Left ventricle myocardium inferior (tissue), 1 donor: ENCODE measurements around the gene SNX13. TPM values are rescaled to one million over a fixed set of nuclear protein-coding genes. Genes with fewer than 3 reads are reported as not detected.
"Not testable (repeated sequence)": the region's sequence is repeated elsewhere in the genome, so short reads cannot be mapped to it uniquely, and the experiment has no call there.

Source experiments
- DNase-seq: peaks from one replicate; pipeline ENCODE4 v3.0.0-alpha.2; 2020
- H3K27ac ChIP-seq: fragments of 200-600 bp; replicated peaks from 2 replicates; pipeline ENCODE4 v1.8.0; 2021
- H3K27me3 ChIP-seq: fragments of 200-600 bp; 2 replicates; pipeline ENCODE4 v1.8.0; 2021; ENCODE audit warnings: low read depth
- H3K36me3 ChIP-seq: fragments of 200-600 bp; 2 replicates; pipeline ENCODE4 v1.8.0; 2021
- H3K4me1 ChIP-seq: fragments of 200-600 bp; 2 replicates; pipeline ENCODE4 v1.8.0; 2021
- H3K4me3 ChIP-seq: fragments of 200-600 bp; 2 replicates; pipeline ENCODE4 v1.8.0; 2021; ENCODE audit warnings: mild to moderate bottlenecking, moderate library complexity
- H3K9me3 ChIP-seq: fragments of 200-600 bp; replicated peaks from 2 replicates; pipeline ENCODE4 v1.8.0; 2021
- CTCF ChIP-seq: fragments of 200-600 bp; IDR thresholded peaks from 2 replicates; pipeline ENCODE4 v1.8.0; 2021; ENCODE audit warnings: antibody characterized with exemption, mild to moderate bottlenecking, borderline replicate concordance
- intact Hi-C: fragments of 100-400 bp; cut with micrococcal nuclease; formaldehyde crosslinking; loops from one replicate; pipeline ENCODE4 v1.11.0; 2022
- total RNA-seq: library from RNA; stranded (reverse); fragmentation: NEBNext Ultra II Directional; extraction: Animal tissue kit (Norgen Biotek cat#: 25700); gene quantifications from one replicate; pipeline ENCODE4 v1.2.1, GENCODE V29; 2021
- donor health status: DM: no; HTN: yes; CAD: no; lungs with severe emphysema.

SNX13 gene
- total RNA-seq, 1 donor from 2014 or later: 42.2 TPM

DNA sequence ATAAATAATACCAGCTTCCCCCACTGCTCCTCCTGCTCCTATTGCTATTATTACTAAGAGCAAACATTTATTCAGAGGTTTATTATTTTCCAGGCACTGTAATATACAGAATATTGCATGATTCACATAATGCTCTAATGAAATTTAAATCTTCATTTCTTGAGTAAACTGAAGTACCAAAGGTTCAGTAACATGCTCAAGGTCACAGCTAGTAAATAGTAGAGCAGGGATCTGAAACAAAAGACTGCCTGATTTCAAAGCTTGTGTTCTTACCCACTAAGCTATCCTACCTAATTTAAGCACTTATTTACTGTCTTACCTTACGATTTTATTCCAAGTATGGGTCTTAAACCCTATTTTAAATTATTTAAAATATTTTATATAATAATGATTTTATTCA is 126.2 kb downstream of the SNX13 start:
- no peak for TF ChIP-seq CTCF
- intact Hi-C loops: no loop called here
- H3K4me1 ChIP-seq: no peaks in the 10 kb centered on the region

GRCh38 chr7:17809215-17809614 is 131.1 kb downstream of the SNX13 start:
- H3K27me3 ChIP-seq, H3K4me1 ChIP-seq, intact Hi-C loops, H3K4me3 ChIP-seq, DNase-seq, H3K27ac ChIP-seq: not testable (repeated sequence)
- Histone ChIP-seq H3K9me3 (peaks cover 17% of the 10 kb centered on the region), H3K36me3 (peaks cover 29% of the 10 kb centered on the region)

More for the DNA sequence above, 126.2 kb downstream of the SNX13 start:
- H3K4me3 ChIP-seq: no peak overlapping the region
- peaks cover 52% of the 10 kb centered on the region for H3K36me3 ChIP-seq
- no peak overlapping the region for H3K27ac ChIP-seq
- H3K27me3 ChIP-seq: no peaks in the 10 kb centered on the region
- no peak for DNase-seq
- H3K9me3 ChIP-seq: peaks cover 17% of the 10 kb centered on the region

DNA sequence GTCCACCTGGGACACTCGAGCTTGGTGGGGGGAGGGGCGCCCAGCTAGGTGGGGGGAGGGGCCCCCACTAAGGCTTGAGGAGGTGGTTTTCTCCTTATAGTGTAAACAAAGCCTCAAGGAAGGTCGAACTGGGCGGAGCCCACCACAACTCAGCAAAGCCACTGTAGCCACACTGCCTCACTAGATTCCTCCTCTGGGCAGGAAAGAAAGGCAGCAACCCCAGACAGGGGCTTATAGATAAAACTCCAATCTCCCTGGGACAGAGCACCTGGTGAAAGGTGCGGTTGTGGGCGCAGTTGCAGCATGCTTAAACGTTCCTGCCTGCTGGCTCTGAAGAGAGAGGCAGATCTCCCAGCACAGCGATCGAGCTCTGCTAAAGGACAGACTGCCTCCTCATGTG is 133.1 kb downstream of the SNX13 start:
- Histone ChIP-seq H3K4me1 (no peaks in the 10 kb centered on the region), H3K9me3 (peaks cover 10% of the 10 kb centered on the region), H3K27ac (no peak overlapping the region), H3K4me3 (no peak overlapping the region), H3K36me3 (peaks cover 25% of the 10 kb centered on the region), H3K27me3 (no peaks in the 10 kb centered on the region)
- intact Hi-C loops: no loop called here
- no peak for DNase-seq
- no peak for TF ChIP-seq CTCF

DNA sequence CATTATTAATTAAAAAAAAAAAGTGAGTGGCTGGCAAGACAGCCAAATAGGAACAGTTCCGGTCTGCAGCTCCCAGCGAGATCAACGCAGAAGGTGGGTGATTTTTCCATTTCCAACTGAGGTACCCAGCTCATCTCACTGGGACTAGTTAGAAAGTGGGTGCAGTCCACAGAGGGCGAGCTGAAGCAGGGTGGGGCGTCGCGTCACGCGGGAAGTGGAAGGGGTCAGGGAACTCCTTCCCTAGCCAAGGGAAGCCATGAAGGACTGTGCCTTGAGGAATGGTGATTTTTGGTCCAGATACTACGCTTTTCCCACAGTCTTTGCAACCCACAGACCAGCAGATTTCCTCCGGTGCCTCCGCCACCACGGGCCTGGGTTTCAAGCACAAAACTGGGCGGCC is 133.7 kb downstream of the SNX13 start:
- no peak for TF ChIP-seq CTCF
- Histone ChIP-seq H3K36me3 (peaks cover 25% of the 10 kb centered on the region), H3K4me1 (no peaks in the 10 kb centered on the region), H3K9me3 (peaks cover 4% of the 10 kb centered on the region), H3K27ac (no peak overlapping the region), H3K27me3 (no peaks in the 10 kb centered on the region), H3K4me3 (no peak overlapping the region)
- DNase-seq: no peak
- intact Hi-C loops: no loop called here

- no peak overlapping the region for H3K4me3 ChIP-seq
- no peak for TF ChIP-seq CTCF
- intact Hi-C loops: no loop called here
- H3K9me3 ChIP-seq: no peaks in the 10 kb centered on the region
- no peak overlapping the region for H3K27ac ChIP-seq
- H3K36me3 ChIP-seq: peaks cover 59% of the 10 kb centered on the region
- DNase-seq: no peak
- H3K4me1 ChIP-seq: no peaks in the 10 kb centered on the region
- H3K27me3 ChIP-seq: no peaks in the 10 kb centered on the region
These were observed 138.2 kb downstream of the SNX13 start for GRCh38 chr7:17802056-17802455.

DNA sequence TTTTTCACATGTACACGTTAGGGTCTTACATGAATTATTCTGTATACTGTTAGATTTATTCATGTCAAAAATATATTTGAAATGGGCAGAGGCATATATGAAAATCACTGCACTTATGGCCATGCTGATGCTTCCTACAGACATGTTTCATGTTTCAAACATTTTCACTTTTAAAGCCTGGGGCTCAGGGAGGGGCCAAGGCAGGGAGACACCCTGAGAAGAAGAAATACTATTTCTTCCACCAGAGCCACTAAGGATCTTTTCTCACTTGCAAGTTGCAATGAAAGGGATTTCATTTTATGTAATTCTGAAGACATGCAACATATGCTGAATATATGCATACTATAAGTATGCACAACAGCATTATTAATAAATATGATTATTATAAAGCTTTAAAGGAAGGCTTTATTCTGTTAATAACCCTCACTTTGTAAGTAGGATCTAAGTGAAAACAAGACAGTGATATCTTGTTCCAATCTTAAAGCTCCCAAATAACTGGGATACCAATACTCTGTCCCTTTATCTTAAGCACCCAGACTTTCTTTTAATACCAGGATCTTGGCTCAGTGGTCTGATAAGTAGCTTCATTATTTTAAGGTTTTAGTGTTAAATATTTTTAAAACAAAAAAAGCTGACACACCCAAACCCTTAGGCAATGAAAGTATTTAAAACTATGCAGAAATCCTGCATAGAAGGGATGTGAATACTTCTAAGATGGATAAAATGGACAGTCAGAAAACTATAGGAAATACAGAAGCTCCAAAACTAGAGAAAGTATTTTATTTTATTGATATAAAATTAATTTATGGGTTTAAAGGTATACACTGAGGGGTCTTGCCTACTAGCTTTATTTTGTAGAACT is 148.0 kb downstream of the SNX13 start:
- no peak for TF ChIP-seq CTCF
- Histone ChIP-seq H3K4me3 (no peak overlapping the region), H3K9me3 (no peaks in the 10 kb centered on the region), H3K27ac (no peak overlapping the region), H3K4me1 (no peaks in the 10 kb centered on the region), H3K27me3 (no peaks in the 10 kb centered on the region), H3K36me3 (peaks cover 54% of the 10 kb centered on the region)
- no peak for DNase-seq
- intact Hi-C loops: no loop called here
